ENCODE measurements around the gene ZNF665.
"Not testable (repeated sequence)": the region's sequence is repeated elsewhere in the genome, so short reads cannot be mapped to it uniquely, and the experiment has no call there.

ZNF665 gene

DNA sequence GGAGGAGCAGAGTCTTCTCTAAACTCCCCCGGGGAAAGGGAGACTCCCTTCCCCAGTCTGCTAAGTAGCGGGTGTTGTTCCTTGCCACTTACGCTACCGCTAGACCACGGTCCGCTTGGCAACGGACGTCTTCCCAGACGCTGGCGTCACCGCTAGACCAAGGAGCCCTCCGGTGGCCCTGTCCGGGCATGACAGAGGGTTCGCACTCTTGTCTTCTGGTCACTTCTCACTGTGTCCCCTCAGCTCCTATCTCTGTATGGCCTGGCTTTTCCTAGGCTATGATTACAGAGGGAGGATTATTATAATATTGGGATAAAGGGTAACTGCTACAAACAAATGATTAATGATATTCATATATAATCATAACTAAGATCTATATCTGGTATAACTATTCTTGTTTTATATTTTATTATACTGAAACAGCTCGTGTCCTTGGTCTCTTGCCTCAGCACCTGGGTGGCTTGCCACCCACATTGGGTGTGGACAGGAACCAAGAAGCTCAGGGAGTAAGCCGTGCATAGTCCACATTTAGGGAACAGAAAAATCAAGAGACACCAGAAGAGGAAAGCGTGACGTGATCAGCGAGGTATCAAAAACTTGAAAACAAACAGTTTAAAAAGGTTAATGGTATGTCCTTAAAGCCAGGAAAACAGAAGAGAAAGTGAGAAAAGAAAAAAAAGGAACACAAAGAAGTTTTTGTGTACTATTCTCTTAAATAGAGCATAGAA lies 7.8 kb downstream of the ZNF665 start:
- H3K4me3 ChIP-seq (ENCODE audit: low read length); H3K9ac ChIP-seq (ENCODE audit: low read length); H3K4me1 ChIP-seq (ENCODE audit: control insufficient read depth, insufficient read depth, low read length); H3K36me3 ChIP-seq (ENCODE audit: control insufficient read depth, insufficient read depth, low read length); H3K27me3 ChIP-seq (ENCODE audit: control insufficient read depth, insufficient read depth, low read length); H3K9me3 ChIP-seq (ENCODE audit: control insufficient read depth, low read length): not testable (repeated sequence)

DNA sequence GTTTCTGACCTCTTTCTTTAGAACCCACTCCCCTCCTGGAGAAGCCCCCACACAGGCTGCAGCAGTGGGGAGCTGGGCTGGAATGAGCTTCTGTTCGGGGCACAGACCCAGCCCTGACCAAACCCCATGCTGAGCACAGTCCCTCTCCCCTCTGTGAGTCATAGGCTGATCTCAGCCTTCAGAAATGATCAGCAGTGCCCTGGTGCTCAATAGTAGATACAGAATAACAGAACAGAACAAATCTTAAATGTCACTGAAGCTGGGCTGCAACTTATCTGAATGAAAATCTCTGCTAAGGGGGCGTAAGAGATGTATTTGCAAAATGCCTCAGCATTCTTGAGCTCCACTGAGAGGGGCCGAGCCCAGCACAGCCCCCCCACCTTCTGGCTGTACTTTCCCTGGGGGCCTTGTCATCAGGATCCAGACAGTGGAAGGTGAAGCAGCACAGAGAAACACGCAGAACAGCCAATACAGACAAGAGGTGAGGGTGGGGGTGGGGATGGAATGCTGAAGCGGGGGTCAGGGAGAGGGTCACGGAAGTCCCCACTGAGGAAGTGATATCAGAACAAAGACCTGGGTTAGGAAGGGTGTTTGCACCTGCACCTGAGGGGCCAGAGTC lies 9.9 kb downstream of the ZNF665 start:
- Histone ChIP-seq H3K4me1 (ENCODE audit: control insufficient read depth, insufficient read depth, low read length) (no peaks in the 10 kb centered on the region), H3K9ac (ENCODE audit: low read length) (no peak overlapping the region), H3K36me3 (ENCODE audit: control insufficient read depth, insufficient read depth, low read length) (no peaks in the 10 kb centered on the region), H3K9me3 (ENCODE audit: control insufficient read depth, low read length) (no peaks in the 10 kb centered on the region), H3K27me3 (ENCODE audit: control insufficient read depth, insufficient read depth, low read length) (no peaks in the 10 kb centered on the region), H3K4me3 (ENCODE audit: low read length) (no peak overlapping the region)

DNA sequence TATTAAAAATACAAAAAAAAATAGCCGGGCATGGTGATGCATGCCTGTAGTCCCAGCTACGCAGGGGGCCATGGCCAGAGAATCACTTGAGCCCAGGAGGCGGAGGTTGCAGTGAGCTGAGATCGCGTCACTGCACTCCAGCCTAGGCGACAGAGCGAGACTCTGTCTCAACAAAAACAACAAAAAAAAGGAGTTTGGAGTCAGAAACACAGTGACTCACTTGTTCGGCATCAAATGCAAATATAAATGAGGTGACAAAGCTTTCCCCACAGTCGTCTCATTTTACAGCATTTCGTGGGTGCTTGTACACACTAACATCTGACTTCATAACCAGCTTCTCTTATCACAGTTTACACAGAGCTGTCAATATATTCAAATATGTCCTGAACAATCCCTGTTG lies 11.0 kb downstream of the ZNF665 start:
- Histone ChIP-seq H3K36me3 (ENCODE audit: control insufficient read depth, insufficient read depth, low read length) (no peaks in the 10 kb centered on the region), H3K9me3 (ENCODE audit: control insufficient read depth, low read length) (no peaks in the 10 kb centered on the region), H3K9ac (ENCODE audit: low read length) (no peak overlapping the region), H3K27me3 (ENCODE audit: control insufficient read depth, insufficient read depth, low read length) (no peaks in the 10 kb centered on the region), H3K4me3 (ENCODE audit: low read length) (no peak overlapping the region), H3K4me1 (ENCODE audit: control insufficient read depth, insufficient read depth, low read length) (no peaks in the 10 kb centered on the region)

DNA sequence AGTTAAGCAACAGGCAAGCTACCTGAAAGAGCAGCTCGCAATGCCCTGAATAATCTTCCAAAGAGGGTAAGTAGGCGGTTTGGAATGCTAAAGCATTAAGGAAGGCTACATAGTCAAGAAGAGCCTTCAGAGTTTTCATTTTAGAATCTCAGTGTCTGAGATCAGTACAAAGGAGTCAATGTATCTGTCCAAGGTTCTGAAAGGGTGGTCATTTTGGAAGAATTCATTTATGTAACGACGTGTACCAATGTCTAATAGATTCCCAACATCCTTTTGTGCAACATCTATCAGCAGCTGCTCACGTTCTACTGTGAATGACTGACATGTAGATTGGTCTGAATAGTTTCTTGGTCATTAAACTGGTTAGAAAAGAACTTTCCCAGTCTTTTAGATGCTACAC lies 15.2 kb downstream of the ZNF665 start:
- Histone ChIP-seq H3K4me1 (ENCODE audit: control insufficient read depth, insufficient read depth, low read length) (no peaks in the 10 kb centered on the region), H3K36me3 (ENCODE audit: control insufficient read depth, insufficient read depth, low read length) (no peaks in the 10 kb centered on the region), H3K27me3 (ENCODE audit: control insufficient read depth, insufficient read depth, low read length) (no peaks in the 10 kb centered on the region), H3K4me3 (ENCODE audit: low read length) (no peak overlapping the region), H3K9me3 (ENCODE audit: control insufficient read depth, low read length) (no peaks in the 10 kb centered on the region), H3K9ac (ENCODE audit: low read length) (no peak overlapping the region)

DNA sequence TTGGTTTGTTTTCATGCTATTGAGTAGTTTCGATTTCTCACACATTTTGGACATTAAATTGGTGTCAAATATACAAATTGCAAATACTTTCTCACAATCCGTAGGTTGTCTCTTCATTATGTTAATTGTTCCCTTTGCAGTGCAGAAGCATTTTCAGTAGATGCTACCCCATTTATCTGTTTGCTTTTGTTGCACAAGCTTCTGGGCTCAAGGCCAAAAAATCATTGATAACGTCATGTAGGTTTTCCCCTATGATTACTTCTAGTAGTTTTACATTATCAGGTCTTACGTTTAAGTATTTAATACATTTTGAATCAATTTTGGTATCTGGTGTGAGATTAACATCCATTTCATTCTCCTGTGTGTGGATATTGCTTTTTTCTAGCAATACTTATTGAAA lies 20.3 kb downstream of the ZNF665 start:
- Histone ChIP-seq H3K4me3 (ENCODE audit: low read length) (no peak overlapping the region), H3K27me3 (ENCODE audit: control insufficient read depth, insufficient read depth, low read length) (no peaks in the 10 kb centered on the region), H3K9ac (ENCODE audit: low read length) (no peak overlapping the region), H3K36me3 (ENCODE audit: control insufficient read depth, insufficient read depth, low read length) (no peaks in the 10 kb centered on the region), H3K9me3 (ENCODE audit: control insufficient read depth, low read length) (no peaks in the 10 kb centered on the region), H3K4me1 (ENCODE audit: control insufficient read depth, insufficient read depth, low read length) (no peaks in the 10 kb centered on the region)

DNA sequence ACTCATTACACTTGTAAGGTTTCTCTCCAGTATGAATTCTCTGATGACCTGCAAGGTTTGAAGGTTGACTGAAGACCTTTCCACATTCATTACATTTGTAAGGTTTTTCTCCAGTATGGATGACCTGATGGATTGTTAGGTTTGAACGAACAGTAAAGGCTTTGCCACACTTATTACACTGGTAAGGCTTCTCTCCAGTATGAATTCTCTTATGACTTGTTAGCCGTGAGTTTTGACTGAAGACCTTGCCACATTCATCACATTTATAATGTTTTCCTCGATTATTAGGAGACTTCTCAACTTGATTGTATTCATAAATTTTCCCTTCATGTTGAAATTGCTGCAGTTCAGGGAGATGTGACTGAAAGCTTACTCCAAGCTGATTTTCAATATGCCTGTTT lies 27.5 kb downstream of the ZNF665 start:
- Histone ChIP-seq H3K27me3 (ENCODE audit: control insufficient read depth, insufficient read depth, low read length) (no peaks in the 10 kb centered on the region), H3K36me3 (ENCODE audit: control insufficient read depth, insufficient read depth, low read length) (no peaks in the 10 kb centered on the region), H3K9me3 (ENCODE audit: control insufficient read depth, low read length) (no peaks in the 10 kb centered on the region), H3K4me1 (ENCODE audit: control insufficient read depth, insufficient read depth, low read length) (no peaks in the 10 kb centered on the region), H3K9ac (ENCODE audit: low read length) (no peak overlapping the region), H3K4me3 (ENCODE audit: low read length) (no peak overlapping the region)

DNA sequence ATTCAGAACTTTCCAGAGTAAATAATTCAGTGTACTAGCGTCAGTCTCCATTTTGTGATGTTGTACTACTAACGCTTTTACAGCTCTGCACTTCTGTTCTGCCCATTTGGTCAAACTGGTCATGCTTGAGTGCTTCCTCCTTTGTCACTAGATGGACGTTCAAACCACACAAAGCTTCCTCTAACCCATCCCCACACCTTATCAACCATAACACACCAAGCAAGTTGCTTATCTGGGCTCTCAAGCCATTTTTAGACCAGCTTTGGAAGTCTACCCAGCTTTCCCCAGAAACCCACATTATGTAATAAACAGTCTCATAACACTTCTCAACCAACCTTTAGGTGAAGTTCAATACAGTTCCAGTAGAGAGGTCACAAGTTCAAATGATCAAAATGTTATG lies 32.0 kb downstream of the ZNF665 start:
- no peaks in the 10 kb centered on the region for H3K9me3 ChIP-seq (ENCODE audit: control insufficient read depth, low read length)
- no peaks in the 10 kb centered on the region for H3K36me3 ChIP-seq (ENCODE audit: control insufficient read depth, insufficient read depth, low read length)
- no peaks in the 10 kb centered on the region for H3K4me1 ChIP-seq (ENCODE audit: control insufficient read depth, insufficient read depth, low read length)
- no peak overlapping the region for H3K9ac ChIP-seq (ENCODE audit: low read length)
- H3K4me3 ChIP-seq (ENCODE audit: low read length) = no peak overlapping the region
- no peaks in the 10 kb centered on the region for H3K27me3 ChIP-seq (ENCODE audit: control insufficient read depth, insufficient read depth, low read length)

DNA sequence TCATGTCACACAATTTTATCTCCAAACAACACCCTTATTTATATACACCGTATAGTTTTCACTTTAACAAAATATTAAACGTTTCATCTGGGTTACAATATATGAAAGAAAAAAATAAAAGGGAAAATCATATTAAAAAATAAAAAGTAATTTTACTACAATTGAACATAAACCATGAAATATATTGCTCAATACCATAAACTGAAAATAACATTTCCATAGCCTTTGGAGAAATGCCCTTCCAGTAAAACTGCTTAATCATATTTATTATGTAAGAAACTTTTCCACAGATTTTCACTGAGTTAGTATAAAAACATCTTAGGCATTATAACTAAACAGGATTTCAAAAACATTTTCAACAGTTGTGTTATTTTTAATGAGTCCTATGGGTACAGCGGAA lies 32.8 kb downstream of the ZNF665 start:
- no peaks in the 10 kb centered on the region for H3K27me3 ChIP-seq (ENCODE audit: control insufficient read depth, insufficient read depth, low read length)
- no peaks in the 10 kb centered on the region for H3K4me1 ChIP-seq (ENCODE audit: control insufficient read depth, insufficient read depth, low read length)
- no peaks in the 10 kb centered on the region for H3K9me3 ChIP-seq (ENCODE audit: control insufficient read depth, low read length)
- no peaks in the 10 kb centered on the region for H3K36me3 ChIP-seq (ENCODE audit: control insufficient read depth, insufficient read depth, low read length)
- no peak overlapping the region for H3K4me3 ChIP-seq (ENCODE audit: low read length)
- H3K9ac ChIP-seq (ENCODE audit: low read length) = no peak overlapping the region

DNA sequence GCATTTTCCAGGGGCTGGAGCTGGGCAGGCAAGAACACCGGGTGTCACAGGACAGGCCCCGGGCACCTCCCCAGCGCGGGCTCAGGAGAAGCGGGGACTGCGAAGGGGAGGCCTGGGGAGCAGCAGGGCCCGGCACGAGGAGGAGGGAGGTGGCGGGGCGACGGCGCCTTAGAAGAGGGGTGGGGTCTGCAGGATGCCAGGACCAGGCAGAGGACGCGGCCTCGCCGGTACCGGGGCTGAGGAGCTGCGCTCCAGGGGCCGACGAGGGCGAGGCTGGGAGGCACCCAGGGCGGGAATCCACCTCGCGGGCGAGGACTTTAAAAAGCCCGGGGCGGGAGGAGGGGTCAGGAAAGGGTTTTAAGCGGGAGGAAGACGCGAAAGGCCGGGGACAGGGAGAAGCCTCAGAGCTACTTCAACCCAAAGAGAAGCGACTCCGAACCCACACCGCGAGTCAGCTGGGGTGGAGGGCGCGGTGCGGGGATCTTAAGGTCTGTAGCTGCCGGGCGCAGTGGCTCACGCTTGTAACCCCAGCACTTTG lies 35.0 kb downstream of the ZNF665 start:
- H3K9me3 ChIP-seq (ENCODE audit: control insufficient read depth, low read length) = no peaks in the 10 kb centered on the region
- H3K36me3 ChIP-seq (ENCODE audit: control insufficient read depth, insufficient read depth, low read length) = no peaks in the 10 kb centered on the region
- no peaks in the 10 kb centered on the region for H3K4me1 ChIP-seq (ENCODE audit: control insufficient read depth, insufficient read depth, low read length)

DNA sequence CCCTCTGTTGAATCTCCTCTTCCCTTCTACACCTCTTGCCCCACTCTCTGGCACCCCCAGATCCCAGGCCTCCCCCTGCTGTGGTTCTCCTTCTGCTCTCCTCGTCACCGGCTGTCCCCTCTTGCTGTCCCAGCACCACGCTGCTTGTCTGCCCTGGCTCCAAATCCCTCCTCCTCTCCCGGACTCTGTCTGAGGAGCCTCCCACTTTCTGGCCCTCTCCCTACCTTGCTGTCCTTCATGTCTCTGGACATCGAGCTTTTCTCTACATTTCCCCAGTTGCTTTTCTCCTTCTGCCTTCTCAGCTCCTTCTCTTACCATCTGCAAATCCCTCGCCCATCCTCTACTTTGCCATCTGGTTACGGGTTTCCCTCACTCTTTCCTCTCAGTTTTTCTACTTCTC lies 35.5 kb downstream of the ZNF665 start:
- no peaks in the 10 kb centered on the region for H3K9me3 ChIP-seq (ENCODE audit: control insufficient read depth, low read length)
- H3K36me3 ChIP-seq (ENCODE audit: control insufficient read depth, insufficient read depth, low read length) = no peaks in the 10 kb centered on the region
- H3K27me3 ChIP-seq (ENCODE audit: control insufficient read depth, insufficient read depth, low read length) = no peaks in the 10 kb centered on the region
- no peaks in the 10 kb centered on the region for H3K4me1 ChIP-seq (ENCODE audit: control insufficient read depth, insufficient read depth, low read length)
- peak overlapping the region; percentile 70 for H3K9ac ChIP-seq (ENCODE audit: low read length)
- peak overlapping the region; percentile 46 for H3K4me3 ChIP-seq (ENCODE audit: low read length)

More for the DNA sequence above, 35.0 kb downstream of the ZNF665 start:
- Histone ChIP-seq H3K9ac (ENCODE audit: low read length) (peak overlapping the region; percentile 70), H3K27me3 (ENCODE audit: control insufficient read depth, insufficient read depth, low read length) (no peaks in the 10 kb centered on the region), H3K4me3 (ENCODE audit: low read length) (peak overlapping the region; percentile 46)

DNA sequence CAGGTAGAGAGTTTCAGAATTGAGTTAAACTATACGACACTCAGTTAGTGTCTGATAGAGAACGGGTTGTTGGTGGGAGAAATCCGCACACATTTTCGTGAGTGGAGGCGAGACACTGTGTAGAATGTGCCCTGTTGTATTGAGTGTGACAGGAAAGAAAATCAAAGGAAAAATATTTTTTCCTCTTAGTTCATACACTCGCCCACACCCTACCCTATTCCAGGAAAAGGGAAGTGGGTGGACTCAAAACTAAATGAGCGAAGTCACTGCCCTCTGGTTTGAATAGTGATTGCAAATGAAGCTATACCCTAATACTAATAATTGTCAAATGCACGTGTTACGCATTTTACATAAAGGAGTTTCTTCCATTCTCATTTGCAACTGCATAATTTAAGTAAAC lies 36.3 kb downstream of the ZNF665 start:
- H3K9ac ChIP-seq (ENCODE audit: low read length) = no peak overlapping the region
- no peaks in the 10 kb centered on the region for H3K4me1 ChIP-seq (ENCODE audit: control insufficient read depth, insufficient read depth, low read length)
- H3K4me3 ChIP-seq (ENCODE audit: low read length) = no peak overlapping the region
- H3K27me3 ChIP-seq (ENCODE audit: control insufficient read depth, insufficient read depth, low read length) = no peaks in the 10 kb centered on the region
- H3K9me3 ChIP-seq (ENCODE audit: control insufficient read depth, low read length) = no peaks in the 10 kb centered on the region
- H3K36me3 ChIP-seq (ENCODE audit: control insufficient read depth, insufficient read depth, low read length) = no peaks in the 10 kb centered on the region

DNA sequence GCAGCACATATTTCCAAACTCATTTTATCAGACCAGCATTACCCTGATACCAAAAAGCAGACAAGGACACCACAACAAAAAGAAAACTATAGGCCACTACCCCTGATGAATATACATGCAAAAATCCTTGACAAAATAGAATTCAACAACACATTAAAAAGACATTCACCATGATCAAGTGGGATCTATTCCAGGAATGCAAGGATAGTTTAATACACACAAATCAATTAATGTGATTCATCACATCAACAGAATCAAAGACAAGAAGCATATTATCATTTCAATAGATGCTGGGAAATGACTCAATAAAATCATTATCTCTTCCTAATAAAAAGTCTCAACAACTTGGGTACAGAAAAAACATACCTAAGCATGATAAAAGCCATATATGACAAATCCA lies 45.5 kb downstream of the ZNF665 start:
- H3K36me3 ChIP-seq (ENCODE audit: control insufficient read depth, insufficient read depth, low read length) = no peaks in the 10 kb centered on the region
- no peaks in the 10 kb centered on the region for H3K27me3 ChIP-seq (ENCODE audit: control insufficient read depth, insufficient read depth, low read length)
- no peaks in the 10 kb centered on the region for H3K4me1 ChIP-seq (ENCODE audit: control insufficient read depth, insufficient read depth, low read length)
- no peak overlapping the region for H3K9ac ChIP-seq (ENCODE audit: low read length)
- peaks cover 28% of the 10 kb centered on the region for H3K9me3 ChIP-seq (ENCODE audit: control insufficient read depth, low read length)
- H3K4me3 ChIP-seq (ENCODE audit: low read length) = no peak overlapping the region
